Heart left ventricle (tissue), 16 donors: ENCODE measurements around the gene CNRIP1. TPM values are rescaled to one million over a fixed set of nuclear protein-coding genes. Genes with fewer than 3 reads are reported as not detected.

Experiments used
- ATAC-seq, 4 donors: fragments of 200-7000 bp; cut with Tn5 transposase; one replicate each; pipeline ENCODE4 v1.9.1; 2020 to 2022; ENCODE audit warnings: moderate library complexity in 4 of 4, mild to moderate bottlenecking in 3 of 4, moderate number of reproducible peaks in 1 of 4
- DNase-seq, 5 donors: peaks; one replicate each; pipeline ENCODE4 v3.0.0-alpha.2; 2020
- H3K27ac ChIP-seq, 12 donors: fragments of 200-600 bp; sonication (generic) in 4 of 12; one replicate each; pipeline versions ENCODE4 v1.5.0 to v1.8.0; 2016 to 2022; ENCODE audit warnings: mild to moderate bottlenecking in 2 of 12
- H3K27me3 ChIP-seq, 9 donors: fragments of 200-600 bp; sonication (generic) in 2 of 9; one replicate each; pipeline versions ENCODE4 v1.5.1 to v1.8.0; 2016 to 2022; ENCODE audit warnings: mild to moderate bottlenecking in 3 of 9
- H3K36me3 ChIP-seq, 9 donors: fragments of 200-600 bp; sonication (generic) in 2 of 9; one replicate each; pipeline versions ENCODE4 v1.5.0 to v1.8.0; 2018 to 2022; ENCODE audit warnings: mild to moderate bottlenecking in 2 of 9
- H3K4me1 ChIP-seq, 12 donors: fragments of 200-600 bp; sonication (generic) in 4 of 12; one replicate each; pipeline versions ENCODE4 v1.5.0 to v1.8.0; 2016 to 2022; ENCODE audit warnings: mild to moderate bottlenecking in 3 of 12
- H3K4me3 ChIP-seq, 12 donors: fragments of 200-600 bp; sonication (generic) in 4 of 12; one replicate each; pipeline versions ENCODE4 v1.5.0 to v1.8.0; 2017 to 2022; ENCODE audit warnings: mild to moderate bottlenecking in 9 of 12, moderate library complexity in 4 of 12
- H3K9me3 ChIP-seq, 12 donors: fragments of 200-600 bp; sonication (generic) in 4 of 12; one replicate each; pipeline versions ENCODE4 v1.5.0 to v1.8.0; 2016 to 2022; ENCODE audit warnings: mild to moderate bottlenecking in 1 of 12
- CTCF ChIP-seq, 12 donors: fragments of 200-600 bp; sonication (generic) in 4 of 12; IDR thresholded peaks; one replicate each; pipeline versions ENCODE4 v1.5.0 to v1.8.0; 2018 to 2022; ENCODE audit warnings: antibody characterized with exemption in 12 of 12, mild to moderate bottlenecking in 5 of 12
- POLR2A ChIP-seq, 2 donors: fragments of 450-650 bp; IDR thresholded peaks; one replicate each; pipeline ENCODE4 v1.6.1; 2017; ENCODE audit warnings: antibody characterized with exemption in 2 of 2, mild to moderate bottlenecking in 2 of 2, moderate library complexity in 2 of 2
- WGBS, 4 donors: extraction: QIAGEN DNeasy Blood & Tissue Kit in 2 of 4; methylation state at CpG; one replicate each; pipeline versions ENCODE4 v1.1.5 to v1.1.7; 2013 to 2018; 5-methylcytosine and 5-hydroxymethylcytosine counted together
- intact Hi-C, 10 donors: fragments of 100-400 bp; cut with DNase I; formaldehyde crosslinking; loops; one replicate each; pipeline versions ENCODE4 v1.11.1 to v1.14.2; 2022
- polyA plus RNA-seq, 2 donors: library from polyadenylated mRNA; stranded (reverse); fragments of 200-250 nt; gene quantifications; one replicate each; pipeline ENCODE4 v1.2.3, GENCODE V29; 2013
- total RNA-seq, 9 donors: library from RNA; depleted of rRNA in 2 of 9; stranded (reverse); fragments of >200 nt in 2 of 9; fragmentation: NEBNext Ultra II Directional in 3 of 9; extraction: Animal tissue kit (Norgen Biotek cat#: 25700) in 3 of 9; gene quantifications; one replicate each; pipeline versions ENCODE4 v1.1.0 to v1.2.4, GENCODE V29; 2016 to 2023
- donor health status: ischemic (EF 13 %, LVEDD 7.1; RV severe dilation, severe dysfunction).
- donor health status: healthy with polysubstance abuse.
- donor health status: DM: no; HTN: yes; CAD: no.
- donor health status: DM: no; HTN: no; CAD: no.
- donor health status: ischemic (EF 25% LVEDD 6.9; RV normal size, moderate dysfunction).
- donor health status: ischemic (EF 25% LVEDD 5.7; RV mildly dilated, moderate dysfunction).
- donor health status: healthy.
- donor health status: DM: yes; HTN: yes; CAD: no.
- donor health status: ischemic (EF 35%, LVEDD 5.7; RV mildly dilated, moderate dysfunction).
- donor health status: nonischemic (EF 11% LVEDD 7.7; RV severe dilation, severe dysfunction).
- donor health status: DM: yes; HTN: yes; CAD: no.
- donor health status: PGD.
- donor health status: ischemic (EF 29% LVEDD 5.4; RV normal size, mild dysfunction).
- donor health status: nonischemic (EF 23%, LVEDD 6.1; RV moderate dilation, normal function).

The CNRIP1 gene
- total and polyA plus RNA-seq, 11 donors: 5.8 to 17.3 (median 7.7) TPM

GRCh38 chr2:68253219-68254068 is 66.3 kb downstream of the CNRIP1 start:
- Histone ChIP-seq H3K4me3 (peak overlapping the region; percentile 45 to 93 (median 80)), H3K4me1 (peaks cover 9 to 56% (median 33%) of the 10 kb centered on the region in 12 donors), H3K27me3 (no peaks in the 10 kb centered on the region), H3K36me3 (peaks cover 0 to 5% (median 0%) of the 10 kb centered on the region in 9 donors), H3K9me3 (no peaks in the 10 kb centered on the region), H3K27ac (peak overlapping the region; percentile 89 to 97 (median 94))
- DNase-seq: no peak
- WGBS, 4 donors: 1 to 2% (median 1%) methylated on average over 15 of the region's 15 CpGs
- intact Hi-C loops: loop anchor here in 8 of 10 donors (2.0 to 10.0 kb wide), 9 partner anchors 29 to 191 kb away; partner anchors contain the start of genes PNO1 (in 5 of the 8), C1D (in 1 of the 8) and CNRIP1 (in 1 of the 8)
- ATAC-seq: no peak
- TF ChIP-seq POLR2A (IDR thresholded peaks at IDR 0.05) (no peak), CTCF (IDR thresholded peaks at IDR 0.05) (no peak)

GRCh38 chr2:68252400-68253218 is 67.1 kb downstream of the CNRIP1 start, which contains the start of gene PPP3R1:
Gene PPP3R1 (minus strand): TSS chr2:68252532. CDS start chr2:68252127, 405 bp downstream.
- Histone ChIP-seq H3K4me1 (peaks cover 9 to 64% (median 41%) of the 10 kb centered on the region in 12 donors), H3K36me3 (peaks cover 0 to 5% (median 0%) of the 10 kb centered on the region in 9 donors)

GRCh38 chr2:68251855-68252399 is 67.8 kb downstream of the CNRIP1 start:
- Histone ChIP-seq H3K36me3 (peaks cover 0 to 5% (median 0%) of the 10 kb centered on the region in 9 donors), H3K9me3 (no peaks in the 10 kb centered on the region), H3K4me3 (peak overlapping the region; percentile 45 to 93 (median 80)), H3K27me3 (no peaks in the 10 kb centered on the region), H3K4me1 (peaks cover 9 to 71% (median 48%) of the 10 kb centered on the region in 12 donors), H3K27ac (peak overlapping the region; percentile 89 to 97 (median 94))
- DNase-seq (peak; percentile 33 to 74 (median 43)), ATAC-seq (peak in 2 of 4 donors; percentile 1 to 2)
- WGBS, 4 donors: 1% methylated on average over 38 to 78 of the region's 78 CpGs
- intact Hi-C loops: loop anchor here in 9 of 10 donors (1.0 to 10.0 kb wide), 12 partner anchors 31 to 190 kb away; partner anchors contain the start of genes PNO1 (in 8 of the 9), C1D (in 1 of the 9) and CNRIP1 (in 1 of the 9)
- no peak for TF ChIP-seq CTCF (IDR thresholded peaks at IDR 0.05)
- no peak for TF ChIP-seq POLR2A (IDR thresholded peaks at IDR 0.05)

More at GRCh38 chr2:68252400-68253218, 67.1 kb downstream of the CNRIP1 start, which contains the start of gene PPP3R1:
- peak; percentile 95 to 98 (median 96) for ATAC-seq
- Histone ChIP-seq H3K27me3 (no peaks in the 10 kb centered on the region), H3K27ac (peak within 1 kb of the TSS; percentile 89 to 97 (median 94)), H3K9me3 (no peaks in the 10 kb centered on the region), H3K4me3 (peak within 1 kb of the TSS; percentile 45 to 93 (median 80))
- 0 to 1% (median 0%) methylated on average over 41 to 79 of the region's 79 CpGs for WGBS, 4 donors
- DNase-seq: peak; percentile 97 to 98 (median 97)
- intact Hi-C loops: loop anchor here in 8 of 10 donors (1.0 to 10.0 kb wide), 10 partner anchors 30 to 190 kb away; partner anchors contain the start of genes PNO1 (in 6 of the 8), C1D (in 1 of the 8) and CNRIP1 (in 1 of the 8)
- TF ChIP-seq POLR2A (IDR thresholded peaks at IDR 0.05) (peak in 1 of 2 donors; percentile 80), CTCF (IDR thresholded peaks at IDR 0.05) (no peak)
